Measurements from ENCODE around the gene OR13C3. TPM values are rescaled to one million over a fixed set of nuclear protein-coding genes. Genes with fewer than 3 reads are reported as not detected.
"Not testable (repeated sequence)": the region's sequence is repeated elsewhere in the genome, so short reads cannot be mapped to it uniquely, and the experiment has no call there.

The OR13C3 gene
- polyA plus RNA-seq, 3 donors, result not detected

- Histone ChIP-seq H3K4me2 (replicated peaks; ENCODE audit: extremely low read depth, low read length, poor library complexity, severe bottlenecking) (no peak within 1 kb of the TSS), H3K27me3 (ENCODE audit: control insufficient read depth in 2 of 2, insufficient read depth in 2 of 2, low read length in 2 of 2) (no peaks in the 10 kb centered on the region), H3K4me3 (replicated peaks in 1 of 3; ENCODE audit: low read depth in 2 of 3, low read length in 3 of 3) (no peak within 1 kb of the TSS), H3K4me1 (ENCODE audit: control insufficient read depth in 1 of 2, insufficient read depth in 2 of 2, low read length in 2 of 2) (no peaks in the 10 kb centered on the region), H4K20me1 (ENCODE audit: insufficient read depth, low read length) (no peaks in the 10 kb centered on the region), H3K27ac (ENCODE audit: low read depth in 1 of 2, low read length in 2 of 2) (no peak within 1 kb of the TSS), H3K79me2 (ENCODE audit: insufficient read depth, low read length) (no peaks in the 10 kb centered on the region), H3K36me3 (replicated peaks in 1 of 2; ENCODE audit: control insufficient read depth in 1 of 2, insufficient read depth in 2 of 2, low read length in 2 of 2) (no peaks in the 10 kb centered on the region), H3K9me3 (replicated peaks in 1 of 2; ENCODE audit: control insufficient read depth in 1 of 2, insufficient read depth in 1 of 2, low read length in 2 of 2) (peaks cover 0 to 4% of the 10 kb centered on the region in 2 donors), H2AFZ (ENCODE audit: insufficient read depth, low read depth, low read length, poor library complexity, severe bottlenecking) (no peak within 1 kb of the TSS), H3K9ac (ENCODE audit: insufficient read depth, low read length, poor library complexity, severe bottlenecking) (no peak within 1 kb of the TSS)
- H3K36me3 Mint-ChIP-seq, result no peaks in the 10 kb centered on the region
- intact Hi-C loops (cut with micrococcal nuclease), result no loop called here
- DNase-seq, result no peak
- no peaks in the 10 kb centered on the region for H3K4me1 Mint-ChIP-seq
- H3K27me3 Mint-ChIP-seq (ENCODE audit: low read depth in 3 of 3), result peaks cover 0 to 2% (median 0%) of the 10 kb centered on the region in 3 donors
- H3K4me3 Mint-ChIP-seq, result no peak within 1 kb of the TSS
- H3K9me3 Mint-ChIP-seq, result peaks cover 0 to 7% (median 3%) of the 10 kb centered on the region in 7 donors
- H3K27ac Mint-ChIP-seq, result no peak within 1 kb of the TSS
- TF ChIP-seq, protein P1, sequence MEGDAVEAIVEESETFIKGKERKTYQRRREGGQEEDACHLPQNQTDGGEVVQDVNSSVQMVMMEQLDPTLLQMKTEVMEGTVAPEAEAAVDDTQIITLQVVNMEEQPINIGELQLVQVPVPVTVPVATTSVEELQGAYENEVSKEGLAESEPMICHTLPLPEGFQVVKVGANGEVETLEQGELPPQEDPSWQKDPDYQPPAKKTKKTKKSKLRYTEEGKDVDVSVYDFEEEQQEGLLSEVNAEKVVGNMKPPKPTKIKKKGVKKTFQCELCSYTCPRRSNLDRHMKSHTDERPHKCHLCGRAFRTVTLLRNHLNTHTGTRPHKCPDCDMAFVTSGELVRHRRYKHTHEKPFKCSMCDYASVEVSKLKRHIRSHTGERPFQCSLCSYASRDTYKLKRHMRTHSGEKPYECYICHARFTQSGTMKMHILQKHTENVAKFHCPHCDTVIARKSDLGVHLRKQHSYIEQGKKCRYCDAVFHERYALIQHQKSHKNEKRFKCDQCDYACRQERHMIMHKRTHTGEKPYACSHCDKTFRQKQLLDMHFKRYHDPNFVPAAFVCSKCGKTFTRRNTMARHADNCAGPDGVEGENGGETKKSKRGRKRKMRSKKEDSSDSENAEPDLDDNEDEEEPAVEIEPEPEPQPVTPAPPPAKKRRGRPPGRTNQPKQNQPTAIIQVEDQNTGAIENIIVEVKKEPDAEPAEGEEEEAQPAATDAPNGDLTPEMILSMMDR (IDR thresholded peaks at IDR 0.05), result no peak
These were observed 9.5 kb downstream of the OR13C3 start, which contains the start of gene OR13C4 for GRCh38 chr9:104527109-104527508. Gene OR13C4 (minus strand): TSS chr9:104527209. CDS start chr9:104527209, 0 bp downstream.

- H3K4me1 Mint-ChIP-seq; H3K9me3 Mint-ChIP-seq; H2AFZ ChIP-seq (ENCODE audit: insufficient read depth, low read depth, low read length, poor library complexity, severe bottlenecking); H3K4me3 ChIP-seq (replicated peaks in 1 of 3; ENCODE audit: low read depth in 2 of 3, low read length in 3 of 3); H3K4me3 Mint-ChIP-seq; H3K9me3 ChIP-seq (replicated peaks in 1 of 2; ENCODE audit: control insufficient read depth in 1 of 2, insufficient read depth in 1 of 2, low read length in 2 of 2); DNase-seq; H3K4me2 ChIP-seq (replicated peaks; ENCODE audit: extremely low read depth, low read length, poor library complexity, severe bottlenecking); H3K79me2 ChIP-seq (ENCODE audit: insufficient read depth, low read length); H3K36me3 Mint-ChIP-seq; H4K20me1 ChIP-seq (ENCODE audit: insufficient read depth, low read length); H3K27ac Mint-ChIP-seq; H3K36me3 ChIP-seq (replicated peaks in 1 of 2; ENCODE audit: control insufficient read depth in 1 of 2, insufficient read depth in 2 of 2, low read length in 2 of 2); H3K27ac ChIP-seq (ENCODE audit: low read depth in 1 of 2, low read length in 2 of 2); intact Hi-C loops (cut with micrococcal nuclease); H3K4me1 ChIP-seq (ENCODE audit: control insufficient read depth in 1 of 2, insufficient read depth in 2 of 2, low read length in 2 of 2); H3K27me3 ChIP-seq (ENCODE audit: control insufficient read depth in 2 of 2, insufficient read depth in 2 of 2, low read length in 2 of 2); H3K27me3 Mint-ChIP-seq (ENCODE audit: low read depth in 3 of 3); H3K9ac ChIP-seq (ENCODE audit: insufficient read depth, low read length, poor library complexity, severe bottlenecking): not testable (repeated sequence)
- 96% methylated on average over 7 of the region's 10 CpGs for whole genome bisulfite sequencing (ENCODE audit: insufficient coverage)
These were observed 16.4 kb downstream of the OR13C3 start for GRCh38 chr9:104520241-104520640.
